NCI-H2107 treated with DMSO at 0.1 percent for 48 hours (cell line): ENCODE results near the gene ANKH.
"Not testable (repeated sequence)": the region's sequence is repeated elsewhere in the genome, so short reads cannot be mapped to it uniquely, and the experiment has no call there.

Experiments used
- DNase-seq: peaks from one replicate; lab custom pipeline; 2025; ENCODE audit not compliant: unreplicated experiment; lab: John Stamatoyannopoulos, UW

Gene ANKH

DNA sequence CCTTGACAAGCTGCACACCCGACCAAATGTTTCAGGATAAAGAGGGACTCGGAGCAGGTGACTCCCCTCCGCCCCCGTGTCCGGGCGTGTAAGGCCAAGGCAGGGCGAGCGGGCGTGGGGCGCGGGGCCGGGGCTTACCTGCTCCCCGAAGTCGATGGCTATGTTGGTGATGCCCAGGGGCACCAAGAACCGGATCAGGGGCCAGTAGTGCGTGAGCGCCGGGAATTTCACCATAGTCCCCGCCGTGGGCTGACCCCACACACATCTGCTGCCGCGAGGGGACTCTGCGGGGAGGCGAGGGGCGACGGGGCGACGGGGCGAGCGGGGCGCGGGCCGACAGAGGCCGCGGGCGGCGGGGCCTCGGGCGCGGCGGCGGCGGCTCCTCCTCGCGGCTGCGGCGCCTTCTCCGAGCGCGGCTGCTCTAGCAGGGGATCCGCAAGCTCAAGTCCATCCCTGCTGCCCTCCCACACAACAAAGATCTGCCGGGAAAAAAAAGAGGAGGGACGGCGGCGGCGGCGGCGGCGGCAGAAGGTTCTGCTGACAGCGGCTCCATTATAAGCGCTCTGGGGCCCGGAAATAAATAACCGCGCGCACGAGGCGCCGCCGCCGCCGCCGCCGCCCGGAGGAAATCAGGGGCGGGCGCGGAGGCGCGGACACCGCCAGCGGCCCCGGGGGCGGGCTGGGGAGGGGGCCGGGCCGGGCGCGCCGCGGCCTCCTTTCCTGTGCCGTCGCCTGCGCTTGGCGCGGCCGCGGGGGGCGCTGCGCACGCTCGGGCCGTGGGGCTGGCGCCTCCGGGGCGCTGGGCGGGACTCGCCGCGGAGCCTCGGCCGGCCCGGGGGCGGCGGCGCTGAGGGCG lies at the start of gene ANKH:
TSS of gene ANKH (minus strand) at position 565 of the 856 bp plus-strand sequence. CDS start at position 234, 331 bp downstream.
- peak; percentile 40 for DNase-seq

DNA sequence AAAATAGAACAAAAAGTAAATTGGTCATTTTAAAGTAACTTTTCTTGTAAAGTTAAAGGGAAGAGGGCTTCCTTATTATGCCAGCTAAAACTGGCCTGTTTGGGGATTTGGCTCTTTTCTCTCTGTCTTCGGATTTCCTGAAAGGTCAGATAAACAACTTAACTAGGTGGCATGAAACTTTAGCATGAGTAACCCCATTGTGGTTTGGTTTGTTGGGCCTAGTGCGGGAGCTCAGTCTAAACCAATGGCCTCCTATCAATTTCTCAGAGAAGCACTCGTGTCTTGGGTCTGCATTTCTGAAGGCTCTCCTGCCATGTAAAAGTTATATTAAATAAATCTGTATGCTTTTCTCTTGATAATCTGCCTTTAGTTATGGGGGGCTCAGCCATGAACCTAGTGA lies 48.5 kb upstream of the ANKH start:
- DNase-seq, result no peak

DNA sequence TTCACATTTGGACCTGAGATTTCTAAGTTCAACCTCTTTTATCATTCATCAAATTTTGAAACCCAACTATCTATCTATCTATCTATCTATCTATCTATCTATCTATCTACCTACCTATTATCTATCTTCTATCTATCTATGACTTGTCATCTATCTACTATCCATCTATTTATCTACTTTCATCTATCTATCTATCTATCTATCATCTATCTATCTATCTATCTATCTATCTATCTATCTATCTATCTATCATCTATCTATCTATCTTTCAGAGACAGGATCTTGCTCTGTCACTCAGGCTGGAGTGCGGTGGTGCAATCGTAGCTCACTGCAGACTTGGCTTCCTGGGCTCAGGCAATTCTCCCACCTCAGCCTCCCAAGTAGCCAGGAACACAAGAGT lies 47.5 kb upstream of the ANKH start:
- not testable (repeated sequence) for DNase-seq

DNA sequence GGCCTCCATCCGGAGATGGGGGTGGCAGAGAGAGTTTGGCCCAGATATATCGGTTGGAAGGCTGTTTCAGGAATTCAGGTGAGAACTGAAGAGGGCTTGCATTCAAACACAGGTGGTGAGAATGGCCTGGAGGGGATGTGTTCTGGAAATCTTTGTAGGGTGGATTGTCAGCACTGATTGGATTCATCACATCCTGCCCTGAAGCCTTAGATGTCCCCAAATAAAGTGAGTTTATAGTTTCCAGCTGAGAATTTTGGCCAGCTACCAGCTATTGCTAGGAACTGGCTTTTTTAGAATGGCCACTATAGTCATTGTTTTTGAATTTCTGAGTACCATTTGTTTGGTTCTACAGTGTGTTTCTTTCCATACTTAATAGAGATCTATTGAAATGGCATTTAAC lies 46.1 kb upstream of the ANKH start:
- DNase-seq, result no peak

DNA sequence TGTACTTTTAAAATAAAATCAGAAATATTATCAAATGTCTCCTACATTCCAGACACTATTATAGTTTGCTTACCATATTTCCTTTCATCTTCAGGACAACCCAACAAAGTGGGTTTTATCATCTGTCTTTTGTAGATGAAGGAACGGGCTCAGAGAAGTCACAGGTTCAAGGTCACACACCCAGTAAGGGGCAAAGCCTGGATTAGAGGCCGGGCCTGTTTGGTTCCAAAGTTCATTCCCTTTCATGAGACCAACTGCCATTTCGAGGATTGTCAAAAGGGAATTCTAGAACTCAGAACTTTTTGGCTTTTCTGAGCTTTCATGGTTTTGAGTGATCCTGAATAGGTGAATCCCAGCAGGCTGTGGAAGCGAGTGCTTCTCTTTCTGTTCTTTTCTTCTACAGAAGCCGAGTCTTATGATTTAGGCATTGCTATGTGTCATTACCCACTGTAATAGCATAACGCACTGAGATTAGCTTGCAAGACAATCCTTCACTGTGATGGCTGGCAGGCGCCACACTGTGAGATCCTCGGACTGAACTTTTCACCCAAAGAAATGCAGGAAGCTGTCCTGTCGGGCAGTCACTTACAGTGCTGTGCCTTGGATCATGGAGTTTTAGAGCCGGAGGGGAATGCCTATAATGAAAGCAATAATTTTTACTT lies 43.8 kb upstream of the ANKH start:
- no peak for DNase-seq

DNA sequence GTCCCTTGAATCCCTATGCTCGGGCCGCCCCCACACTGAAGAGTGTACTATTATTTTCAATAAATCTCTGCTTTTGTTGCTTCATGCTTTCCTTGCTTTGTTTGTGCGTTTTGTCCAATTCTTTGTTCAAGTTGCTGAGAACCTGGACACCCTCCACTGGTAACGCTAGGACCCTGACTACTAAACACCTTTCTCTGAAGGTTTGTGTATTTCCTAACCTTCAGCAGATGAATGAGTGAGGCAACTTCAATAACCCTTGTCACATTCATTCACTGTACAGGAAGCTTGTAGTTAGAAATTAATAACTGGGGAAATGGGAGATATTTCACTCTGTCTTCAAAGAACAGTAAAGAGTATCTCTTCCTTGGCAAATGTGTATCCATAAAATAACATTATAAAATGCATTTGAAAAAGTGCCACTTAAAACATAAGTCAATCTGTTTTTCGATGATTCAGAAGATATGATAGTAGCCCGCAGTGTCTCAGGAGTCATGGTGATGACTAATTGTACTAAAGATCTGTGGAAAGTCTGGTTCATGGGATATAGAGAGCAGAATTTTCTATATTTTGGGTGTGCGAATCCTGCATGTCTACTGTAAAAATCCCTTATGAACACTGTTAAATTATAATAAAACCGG lies 43.2 kb upstream of the ANKH start:
- no peak for DNase-seq

DNA sequence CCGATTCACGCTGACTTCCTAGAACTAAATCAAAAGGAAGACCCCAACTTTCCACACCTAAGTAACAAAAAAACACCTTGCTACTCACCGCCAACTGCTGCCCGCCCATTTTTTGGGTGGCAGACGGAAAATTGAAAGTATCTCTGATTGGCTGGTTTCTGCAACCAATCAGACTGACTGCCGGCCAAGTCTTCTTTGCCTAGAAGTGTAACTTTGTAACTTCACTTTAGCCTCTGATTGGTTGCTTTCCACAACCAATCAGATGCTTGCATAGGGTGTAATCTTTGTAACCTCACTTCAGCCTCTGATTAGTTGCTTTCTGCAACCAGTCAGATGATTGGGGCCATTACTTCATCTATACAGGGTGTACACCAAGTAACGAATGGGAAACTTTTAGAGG lies 42.6 kb upstream of the ANKH start:
- no peak for DNase-seq

DNA sequence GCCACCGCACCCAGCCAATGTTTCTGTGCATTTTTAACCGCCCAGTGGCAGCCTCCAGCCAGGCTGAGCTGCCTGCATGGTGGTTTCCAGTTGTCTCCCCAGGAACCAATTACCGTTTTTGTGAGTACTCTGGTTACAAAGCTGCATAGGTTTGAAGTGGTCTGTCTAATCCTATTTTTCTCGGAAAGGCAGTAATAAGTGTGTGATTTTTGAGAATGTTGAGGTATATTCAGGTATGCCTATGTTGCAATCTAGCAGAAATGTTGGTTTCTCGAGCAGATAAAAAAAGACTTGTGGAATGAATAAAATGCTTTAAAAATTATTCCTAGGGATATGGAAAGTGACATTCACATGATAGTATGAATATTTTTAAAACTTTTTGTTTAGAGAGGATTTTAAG lies 41.5 kb upstream of the ANKH start:
- no peak for DNase-seq

DNA sequence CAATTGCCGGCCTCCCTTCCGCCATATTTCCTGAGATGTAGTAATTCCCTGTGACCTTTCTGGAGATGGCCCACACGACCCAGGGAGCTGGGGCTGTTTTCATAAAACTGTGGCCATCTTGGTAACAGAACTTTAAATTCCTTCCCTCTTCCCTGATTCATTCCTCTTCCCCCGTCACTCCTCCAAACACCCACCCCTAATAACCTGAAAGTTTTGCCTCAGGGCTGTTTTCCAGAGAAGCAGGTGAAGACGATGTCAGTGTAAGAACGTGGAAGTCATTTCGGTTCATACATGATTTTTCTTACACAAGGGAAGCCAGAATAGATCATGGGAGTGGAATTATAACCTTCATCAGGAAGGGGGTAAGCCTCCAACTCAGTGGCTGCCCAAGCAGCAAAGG lies 40.6 kb upstream of the ANKH start:
- DNase-seq, result no peak

DNA sequence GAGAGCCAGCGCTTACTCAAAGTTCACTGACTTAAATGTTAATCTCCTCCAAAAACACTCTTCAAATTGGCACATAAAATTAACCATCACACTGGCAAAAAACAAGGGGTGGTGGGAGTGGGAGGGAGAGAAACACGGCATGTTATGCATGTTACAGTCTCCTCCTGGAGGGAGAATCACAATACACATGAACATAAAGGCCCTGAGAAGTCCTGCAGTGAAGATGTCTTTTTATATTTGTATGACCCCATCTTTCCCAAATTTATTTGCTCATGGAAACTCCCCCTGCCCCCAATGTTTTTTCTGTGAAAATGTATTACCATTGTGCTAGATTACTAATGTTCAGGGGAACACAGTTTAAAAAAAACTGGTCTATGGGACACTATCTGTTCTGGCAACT lies 37.8 kb upstream of the ANKH start:
- DNase-seq, result no peak

DNA sequence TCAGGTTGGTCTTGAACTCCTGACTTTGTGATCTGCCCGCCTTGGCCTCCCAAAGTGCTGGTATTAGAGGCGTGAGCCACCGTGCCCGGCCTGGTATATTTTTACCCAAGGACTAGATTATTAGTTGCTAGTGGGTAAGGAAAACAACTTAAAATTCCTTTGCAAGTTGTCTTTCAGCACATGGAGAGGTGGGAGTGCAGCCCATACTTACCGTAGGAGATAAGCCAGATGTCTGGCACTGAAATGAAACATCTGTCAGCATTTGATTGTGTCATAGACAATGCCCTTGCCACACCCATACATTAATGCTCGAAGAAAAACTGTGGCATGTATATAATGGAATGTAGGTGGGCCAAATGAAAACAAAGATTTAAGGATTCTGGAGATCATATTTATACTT lies 36.6 kb upstream of the ANKH start:
- DNase-seq, result no peak

DNA sequence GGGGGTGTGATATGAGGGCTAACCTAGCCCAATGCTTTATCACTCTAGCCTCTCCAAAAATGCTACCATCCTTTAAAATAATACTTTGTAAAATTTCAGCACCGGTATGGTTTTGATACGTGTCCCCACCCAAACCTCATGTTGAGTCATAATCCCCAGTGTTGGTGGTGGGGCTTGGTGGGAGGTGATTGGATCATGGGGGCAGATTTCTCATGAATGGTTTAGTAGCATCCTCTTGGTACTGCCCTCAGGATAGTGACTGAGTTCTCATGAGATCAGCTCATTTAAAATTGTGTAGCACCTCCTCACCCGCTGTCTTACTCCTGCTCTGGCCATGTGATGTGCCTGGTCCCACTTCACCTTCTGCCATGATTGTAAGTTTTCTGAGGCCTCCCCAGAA lies 35.0 kb upstream of the ANKH start:
- no peak for DNase-seq

DNA sequence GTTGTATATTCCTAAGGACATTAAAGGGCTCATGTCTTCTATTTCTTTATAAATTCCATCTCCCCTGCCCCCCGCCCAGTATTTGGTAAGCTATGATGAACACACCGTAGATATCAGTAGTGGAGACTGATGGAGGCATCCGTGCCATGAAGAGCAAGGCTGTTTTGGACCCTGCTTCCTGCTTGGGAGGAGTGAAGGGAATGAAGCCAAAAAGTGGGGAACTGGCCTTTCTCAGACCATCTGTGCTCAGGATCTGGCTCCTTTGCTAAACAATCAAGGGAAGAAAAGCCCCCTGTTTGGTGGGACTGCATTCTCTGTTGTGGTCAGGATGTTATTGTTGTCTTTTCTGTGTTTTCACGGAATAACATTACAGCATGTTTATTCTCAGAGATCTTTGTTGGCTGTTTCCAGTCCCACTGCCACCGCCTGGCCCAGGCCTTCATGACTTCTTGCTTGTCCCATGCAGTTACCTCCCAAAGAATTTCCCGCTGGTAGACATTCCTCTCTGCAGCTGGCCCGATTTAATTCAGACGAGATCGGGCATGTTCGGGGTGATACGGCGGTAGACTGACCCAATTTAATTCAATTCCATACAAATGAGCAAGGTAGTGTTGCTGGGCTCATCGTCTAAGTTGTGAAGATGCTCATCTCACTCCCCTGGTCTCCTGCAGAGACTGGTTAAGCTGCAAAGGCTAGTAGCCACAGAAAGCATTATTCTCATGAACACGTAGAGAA lies 31.4 kb upstream of the ANKH start:
- DNase-seq, result no peak

DNA sequence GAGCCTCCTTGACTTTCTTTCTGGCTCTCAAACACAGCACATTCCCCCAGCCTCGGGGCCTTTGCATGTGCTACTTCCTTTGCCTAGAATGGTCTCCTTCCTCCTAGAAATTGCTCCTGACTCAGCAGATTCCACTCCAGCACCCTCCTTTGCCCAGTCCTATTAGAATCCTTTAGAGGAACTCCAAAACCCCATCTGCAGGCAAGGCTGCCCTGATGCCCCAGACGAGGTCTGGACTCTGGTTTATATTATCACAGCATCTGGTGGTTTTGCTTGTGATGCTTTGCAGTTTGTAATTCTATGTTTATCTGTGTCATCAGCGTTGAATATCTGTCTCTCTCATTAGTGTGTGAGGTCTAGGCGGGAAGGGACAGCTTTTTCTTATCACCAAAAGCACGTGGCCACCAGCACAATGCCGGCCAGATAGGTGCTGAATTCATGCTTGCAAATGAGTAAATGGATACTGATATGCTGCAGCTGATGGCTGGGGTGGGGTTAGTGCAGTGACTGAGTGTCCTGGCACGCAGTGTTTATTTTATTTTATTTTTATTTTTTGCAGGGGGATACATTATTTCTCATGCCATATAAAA lies 30.0 kb upstream of the ANKH start:
- DNase-seq, result no peak

DNA sequence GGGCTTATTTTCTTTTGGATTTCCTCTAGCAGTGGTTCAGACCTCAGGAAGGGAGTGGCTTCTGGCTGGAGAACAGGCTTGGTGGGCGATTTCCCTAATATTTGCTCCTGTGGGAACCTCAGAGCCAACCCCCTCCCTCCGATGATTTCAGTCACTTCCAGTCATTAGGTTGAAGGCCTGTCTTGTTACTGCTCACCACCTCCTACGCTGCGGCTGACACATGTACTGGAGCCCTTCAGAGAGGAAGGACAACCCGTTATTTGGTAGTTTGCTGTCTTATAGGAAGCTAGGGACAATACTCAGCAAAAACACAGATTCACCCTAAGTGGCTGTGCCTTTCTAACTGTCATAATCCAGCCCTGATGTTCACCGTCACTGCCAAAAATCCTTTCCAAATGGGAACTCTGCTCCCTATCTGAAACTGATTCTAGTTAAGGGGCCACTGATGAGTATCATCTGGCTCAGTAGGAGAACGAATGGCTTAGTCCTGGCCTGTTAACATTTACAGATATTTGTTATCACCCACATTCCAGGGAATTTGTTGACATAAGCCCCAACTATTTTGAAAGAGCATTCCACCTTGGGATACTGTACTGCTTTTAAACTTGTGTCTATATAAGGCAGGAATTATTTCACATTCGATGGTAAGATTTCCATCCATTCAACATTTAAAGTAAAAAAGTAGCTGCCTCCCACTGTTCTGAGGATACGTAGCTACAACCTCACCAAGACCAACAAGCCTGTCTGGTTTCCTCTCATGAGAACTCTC lies 29.3 kb upstream of the ANKH start:
- DNase-seq, result no peak

DNA sequence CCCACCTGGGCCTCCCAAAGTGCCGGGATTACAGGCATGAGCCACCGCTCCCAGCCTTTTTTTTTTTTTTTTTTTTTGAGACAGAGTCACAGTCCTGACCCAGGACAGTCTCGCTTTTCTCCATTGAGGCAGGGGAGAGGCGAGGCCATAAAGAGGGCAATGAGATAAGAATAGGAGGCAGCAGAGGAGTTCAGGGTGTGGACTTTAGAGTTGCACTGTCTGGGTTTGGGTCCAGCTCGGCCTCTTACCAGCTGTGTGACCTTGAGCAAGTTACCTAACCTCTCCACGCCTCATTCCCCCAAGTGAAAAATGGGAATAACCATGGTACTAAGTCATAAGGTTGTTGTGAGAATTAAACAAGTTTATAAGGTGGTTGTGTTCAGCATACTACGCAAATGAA lies 24.6 kb upstream of the ANKH start:
- DNase-seq, result no peak

DNA sequence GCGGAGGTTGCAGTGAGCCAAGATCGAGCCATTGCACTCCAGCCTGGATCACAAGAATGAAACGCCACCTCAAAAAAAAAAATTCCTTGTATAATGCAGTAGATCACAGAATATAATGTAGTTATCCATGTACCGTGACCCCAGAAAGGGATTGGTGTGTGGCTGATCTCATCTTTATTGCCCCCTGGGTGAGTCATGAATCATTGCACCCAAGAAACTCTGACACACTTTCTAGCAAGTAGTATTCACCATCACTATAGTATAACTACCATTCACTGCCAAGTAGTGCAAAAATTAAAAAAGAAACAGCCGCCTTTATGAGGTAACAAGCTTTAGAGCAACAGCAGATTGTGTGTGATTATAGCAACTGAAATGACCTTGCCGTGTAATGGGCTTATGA lies 23.7 kb upstream of the ANKH start:
- DNase-seq, result no peak

DNA sequence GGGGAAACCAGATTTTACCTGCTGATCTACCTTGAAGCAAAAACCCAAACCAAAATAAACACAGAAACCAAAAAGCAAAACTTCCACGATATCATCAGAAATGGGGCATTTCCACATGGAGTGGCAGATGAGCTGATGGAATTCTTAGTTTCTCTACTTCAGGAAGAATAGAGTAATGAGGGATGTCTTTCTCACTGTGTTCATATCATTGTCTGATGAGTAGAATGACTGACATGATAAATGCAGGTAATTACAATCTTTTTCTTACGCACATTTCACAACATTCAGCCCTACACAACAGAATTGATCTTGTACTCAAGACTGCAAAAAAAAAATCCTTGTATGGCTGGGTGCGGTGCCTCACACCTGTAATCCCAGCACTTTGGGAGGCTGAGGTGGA lies 23.2 kb upstream of the ANKH start:
- DNase-seq, result no peak

DNA sequence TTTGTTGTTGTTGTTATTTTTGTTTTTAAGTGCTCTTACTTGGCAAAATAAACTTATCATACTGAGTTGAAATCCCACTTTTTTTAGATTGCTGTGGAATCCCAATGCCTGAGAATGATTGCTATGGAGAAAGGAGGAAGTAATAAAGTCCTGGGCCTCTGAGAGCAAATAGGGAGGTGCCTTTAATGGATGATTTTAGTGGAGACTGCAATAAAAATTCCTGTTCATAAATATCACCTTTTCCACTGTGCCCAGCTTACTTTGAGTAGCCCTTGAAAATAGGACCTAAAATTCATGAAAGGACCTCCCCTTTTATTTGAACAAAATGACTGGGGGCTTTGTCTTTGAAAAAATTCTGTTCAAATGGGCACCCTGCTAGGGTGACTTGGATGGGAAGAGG lies 21.8 kb upstream of the ANKH start:
- DNase-seq, result no peak

DNA sequence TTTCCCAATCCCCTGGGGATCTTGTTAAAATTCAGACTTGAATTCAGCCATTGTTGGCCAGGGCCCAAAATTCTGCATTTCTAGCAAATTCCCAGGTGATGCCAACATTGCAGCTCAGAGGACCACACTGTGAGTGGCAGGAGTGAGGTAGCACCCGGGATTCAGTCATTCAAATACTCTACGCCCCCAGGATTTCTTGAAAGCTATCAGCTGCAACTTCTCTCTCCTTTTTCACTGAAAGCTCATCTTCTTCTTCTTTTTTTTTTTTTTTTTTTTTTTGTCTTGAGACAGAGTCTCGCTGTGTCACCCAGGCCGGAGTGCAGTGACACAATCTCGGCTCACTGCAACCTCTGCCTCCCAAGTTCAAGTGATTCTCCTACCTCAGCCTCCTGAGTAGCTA lies 19.3 kb upstream of the ANKH start:
- DNase-seq, result no peak
